NCI-H2107 (cell line): ENCODE measurements around the gene NFIC.
A peak's percentile ranks its signal among the peaks of the same experiment; 100 is the strongest.
"Not testable (repeated sequence)": the region's sequence is repeated elsewhere in the genome, so short reads cannot be mapped to it uniquely, and the experiment has no call there.

ENCODE experiments used
- DNase-seq: peaks from one replicate; lab custom pipeline; 2025; lab: John Stamatoyannopoulos, UW

Gene NFIC

DNA sequence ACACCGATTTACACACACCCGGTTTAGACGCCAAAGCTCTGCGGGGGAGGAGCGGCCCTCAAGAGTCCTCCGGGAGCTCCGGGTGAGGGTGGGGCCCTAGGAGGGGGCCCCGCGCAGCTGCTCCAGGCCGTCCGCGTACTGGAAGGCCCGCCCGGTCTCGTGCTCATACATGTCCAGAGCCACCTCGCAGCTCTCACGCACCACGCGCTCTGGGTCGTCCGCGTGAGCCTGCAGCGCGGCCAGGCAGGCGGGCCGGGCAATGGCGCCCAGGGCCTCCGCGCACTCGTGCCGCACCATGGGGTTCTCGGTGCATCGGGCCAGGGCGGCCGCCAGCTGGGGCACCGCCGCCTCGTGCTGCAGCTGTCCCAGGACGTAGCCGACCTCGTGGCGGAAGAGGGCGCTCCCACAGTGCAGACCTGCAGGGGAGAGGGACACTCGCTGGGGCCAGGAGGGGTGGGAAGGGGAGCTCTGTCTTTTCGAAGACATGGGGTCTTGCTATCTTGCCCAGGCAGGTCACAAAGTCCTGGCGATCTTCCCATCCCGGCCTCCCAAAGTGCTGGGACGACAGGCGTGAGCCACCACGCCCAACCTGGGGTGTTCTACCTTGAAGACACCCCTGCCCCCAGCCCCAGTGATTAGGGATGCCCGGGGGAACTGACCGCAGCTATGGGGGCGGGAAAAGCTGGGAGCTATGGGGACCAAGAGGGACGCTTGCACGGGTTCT is 125.2 kb downstream of the NFIC start:
- no peak for DNase-seq

DNA sequence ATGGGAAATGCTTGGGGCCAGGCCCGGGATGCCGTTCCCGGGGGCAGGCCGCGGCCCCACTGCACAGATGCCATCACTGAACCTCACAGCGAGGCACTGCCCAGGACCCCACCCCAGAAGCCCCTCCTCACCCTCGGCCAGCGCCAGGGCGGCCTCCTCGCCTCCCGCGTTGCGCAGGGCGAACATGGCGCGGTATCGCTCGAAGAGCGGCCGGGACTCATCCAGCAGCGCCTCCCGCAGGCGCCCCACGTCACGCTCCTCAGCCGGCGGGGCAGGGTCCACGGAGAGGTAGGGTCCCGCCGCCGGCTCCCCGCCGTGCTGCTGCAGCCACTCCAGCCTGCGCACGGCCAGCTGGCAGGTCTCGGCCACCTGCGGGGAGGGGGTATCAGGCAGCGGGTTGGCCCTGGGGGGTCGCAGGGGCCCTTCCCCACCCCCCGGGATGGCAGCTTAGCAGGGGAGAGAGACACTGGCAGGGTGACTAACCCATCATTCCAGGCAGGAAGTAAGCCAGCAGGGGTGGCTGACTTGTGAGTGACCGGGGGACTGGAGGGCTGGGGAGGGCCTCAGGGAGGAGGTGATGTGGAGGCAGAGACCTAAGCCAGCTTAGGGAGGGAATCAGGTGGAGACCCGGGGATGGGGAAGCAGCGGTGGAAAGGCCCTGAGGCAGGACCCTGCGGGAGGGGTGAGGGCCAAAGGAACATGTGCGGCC is 125.9 kb downstream of the NFIC start:
- no peak for DNase-seq

DNA sequence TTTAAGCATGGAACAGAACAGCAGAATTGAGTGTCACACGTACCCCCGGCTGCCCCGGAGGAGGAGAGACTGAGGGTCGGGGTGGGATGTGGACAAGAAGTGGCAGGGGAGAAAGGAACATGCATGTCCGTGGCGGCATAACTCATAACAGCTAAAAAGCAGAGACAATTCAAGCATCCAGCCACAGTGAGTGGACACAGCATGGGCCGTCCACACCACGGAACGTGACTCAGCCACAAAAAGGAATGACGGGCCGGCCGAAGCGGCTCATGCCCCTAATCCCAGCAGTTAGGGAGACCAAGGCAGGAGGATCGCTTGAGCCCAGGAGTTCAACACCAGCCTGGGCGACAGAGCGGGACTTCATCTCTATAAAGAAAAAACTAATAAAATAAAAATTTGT is 126.5 kb downstream of the NFIC start:
- no peak for DNase-seq

DNA sequence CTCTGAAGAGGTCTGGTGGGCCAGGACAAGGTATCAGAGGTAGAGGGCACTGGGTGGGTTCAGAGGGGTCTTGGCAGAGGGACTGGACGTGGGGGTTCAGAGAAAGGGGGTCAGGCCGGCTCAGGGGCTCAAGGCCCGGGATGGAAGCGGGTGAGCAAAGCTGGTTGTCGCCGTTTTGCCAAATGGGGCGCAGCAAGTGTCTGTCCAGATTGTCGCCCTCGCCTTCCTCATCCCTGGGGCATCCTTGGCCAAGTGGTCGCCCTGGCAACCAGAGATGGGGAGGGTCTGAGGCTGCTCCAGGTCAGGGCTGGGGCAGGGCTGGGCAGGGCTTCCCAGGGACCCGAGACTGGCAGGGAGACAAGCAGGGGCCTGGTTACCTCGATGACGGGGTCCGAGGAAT is 127.3 kb downstream of the NFIC start:
- DNase-seq, result no peak

DNA sequence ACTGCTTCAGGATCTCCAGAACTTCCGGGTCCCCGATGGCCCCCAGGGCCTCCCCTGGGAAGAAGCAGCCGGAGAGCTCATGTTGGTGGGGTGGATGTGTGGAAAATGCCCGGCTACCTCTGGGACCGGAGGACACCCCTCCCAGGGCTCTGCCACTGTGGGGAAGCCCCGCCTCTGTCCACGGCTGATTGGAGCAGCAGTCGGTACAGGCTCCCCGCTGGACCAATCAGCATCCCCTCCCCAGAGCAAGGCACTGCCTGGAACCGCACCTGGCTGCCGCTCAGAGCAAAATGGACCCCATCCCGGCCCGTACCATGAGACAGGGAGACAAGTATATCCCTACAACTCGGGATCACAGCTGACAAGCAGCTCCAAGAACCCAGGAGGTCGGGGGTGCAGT is 127.7 kb downstream of the NFIC start:
- no peak for DNase-seq

DNA sequence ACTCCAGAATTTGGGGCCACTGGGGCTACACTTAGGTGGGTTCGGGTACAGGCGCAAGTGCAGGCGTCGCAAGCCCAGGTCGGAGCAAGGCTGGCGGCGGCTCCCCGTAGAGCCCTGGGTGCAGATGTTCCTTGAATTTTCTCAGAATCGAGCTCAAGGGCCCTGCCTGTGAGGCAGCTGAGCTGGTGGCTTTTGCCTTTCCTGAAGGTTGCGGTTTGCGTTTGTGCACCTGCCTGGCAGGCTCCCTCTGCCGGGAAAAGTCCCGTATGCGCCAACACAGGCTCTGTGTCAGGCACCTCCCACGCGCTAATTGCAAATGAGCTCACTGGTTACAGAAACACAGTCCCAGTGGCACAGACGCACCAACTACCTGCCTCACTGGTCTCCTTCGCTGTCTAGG is 128.2 kb downstream of the NFIC start:
- DNase-seq, result peak; percentile 87

DNA sequence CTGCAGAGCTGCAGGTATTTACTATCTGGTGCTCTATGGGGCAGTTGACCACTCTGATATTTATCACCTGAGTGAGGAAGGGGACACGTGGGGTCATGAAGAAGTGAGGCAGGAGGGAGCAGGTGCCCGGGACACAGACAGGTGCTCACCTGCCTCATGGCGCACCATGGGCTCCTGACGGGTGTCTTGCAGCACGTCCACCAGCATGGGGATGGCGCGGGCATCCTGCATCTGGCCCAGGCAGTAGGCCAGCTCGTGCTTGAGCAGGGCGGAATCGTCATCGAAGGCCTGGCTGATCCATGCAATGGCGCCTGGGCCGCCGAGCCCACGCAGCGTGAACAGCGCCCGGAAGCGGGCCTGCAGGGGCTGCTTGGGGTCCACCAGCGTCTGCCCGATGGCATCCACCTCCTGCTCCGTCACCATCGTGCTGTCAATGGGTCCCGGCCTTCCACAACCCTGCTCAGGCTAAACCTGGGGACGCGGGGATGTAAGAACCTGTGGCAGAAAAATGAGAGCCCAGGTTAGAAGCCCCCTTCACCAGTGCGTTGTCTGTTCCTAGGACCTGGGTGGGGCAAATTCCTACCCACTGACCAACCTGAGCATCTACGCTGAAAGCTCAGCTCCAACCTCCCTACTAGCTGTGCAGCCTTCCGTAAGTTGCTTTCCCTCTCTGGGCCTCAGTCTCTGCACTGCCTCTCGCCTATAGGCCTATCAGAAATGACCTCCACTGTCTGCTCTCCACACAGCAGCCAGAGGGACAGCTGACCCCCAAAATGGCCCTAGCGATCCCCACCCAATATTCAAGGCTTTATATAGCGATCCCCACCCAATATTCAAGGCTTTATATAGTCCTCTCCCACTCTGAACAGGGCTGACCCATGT is 130.2 kb downstream of the NFIC start:
- no peak for DNase-seq

DNA sequence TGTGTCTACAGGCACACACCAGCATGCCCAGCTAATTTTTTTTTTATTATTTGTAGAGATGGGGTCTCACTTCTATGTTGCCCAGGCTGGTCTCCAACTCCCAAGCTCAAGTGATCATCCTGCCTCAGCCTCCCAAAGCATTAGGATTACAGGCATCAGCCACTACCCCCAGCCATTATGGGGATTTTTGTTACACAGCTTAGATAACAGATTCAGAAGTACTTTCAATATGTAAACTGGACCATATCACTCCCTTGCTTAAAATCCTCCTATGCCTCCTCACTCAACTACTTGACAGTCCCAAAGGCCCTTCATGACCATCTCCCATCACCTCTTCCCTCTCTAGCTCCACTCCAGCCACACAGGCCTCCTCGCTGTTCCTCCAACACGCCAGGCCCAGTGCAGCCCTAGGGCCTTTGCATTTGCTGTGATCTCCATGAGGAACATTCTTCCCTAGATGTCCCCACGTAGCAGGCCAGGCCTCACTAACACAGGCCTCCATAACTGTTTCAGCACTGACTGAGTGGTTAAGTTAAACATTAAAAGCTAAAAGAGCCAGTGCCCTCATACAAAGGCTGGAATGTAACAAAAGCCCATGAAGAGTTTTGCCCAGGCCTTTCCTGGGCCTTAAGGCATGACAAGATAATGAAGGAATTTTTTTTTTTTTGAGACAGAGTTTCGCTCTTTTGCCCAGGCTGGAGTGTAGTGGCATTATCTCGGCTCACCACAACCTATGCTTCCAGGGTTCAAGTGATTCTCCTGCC is 131.6 kb downstream of the NFIC start:
- no peak for DNase-seq

DNA sequence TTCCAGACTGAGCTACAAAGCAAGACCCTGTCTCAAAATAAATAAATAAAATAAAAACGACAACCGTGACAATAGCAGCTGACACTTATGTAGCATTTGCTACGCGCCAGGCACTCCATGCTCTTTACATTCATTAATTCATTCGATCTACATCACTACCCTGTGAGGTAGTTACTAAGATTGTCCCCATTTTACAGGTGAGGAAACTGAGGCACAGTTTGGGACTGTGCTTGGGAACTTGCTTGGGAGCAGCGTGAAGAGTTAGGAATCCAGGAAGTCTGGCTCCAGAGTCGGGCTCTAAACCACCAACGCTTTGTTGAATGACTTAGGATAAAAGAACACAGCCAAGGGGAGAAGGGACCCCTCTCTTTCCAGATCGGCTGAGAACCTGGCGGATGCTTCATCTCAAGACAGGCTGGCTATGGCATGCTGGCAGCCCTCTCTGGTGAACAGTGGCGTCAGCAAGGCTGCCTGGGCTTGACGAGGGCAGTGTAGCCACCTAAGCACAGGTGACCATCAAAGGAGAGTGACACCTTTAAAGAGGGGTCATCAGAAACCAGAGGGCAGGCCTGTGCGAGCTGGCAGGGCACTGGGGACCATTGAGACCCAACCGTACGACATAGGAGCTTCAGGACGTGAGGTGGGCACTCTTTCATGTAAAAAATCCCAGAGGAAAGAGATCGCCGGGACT is 133.5 kb downstream of the NFIC start:
- no peak for DNase-seq

DNA sequence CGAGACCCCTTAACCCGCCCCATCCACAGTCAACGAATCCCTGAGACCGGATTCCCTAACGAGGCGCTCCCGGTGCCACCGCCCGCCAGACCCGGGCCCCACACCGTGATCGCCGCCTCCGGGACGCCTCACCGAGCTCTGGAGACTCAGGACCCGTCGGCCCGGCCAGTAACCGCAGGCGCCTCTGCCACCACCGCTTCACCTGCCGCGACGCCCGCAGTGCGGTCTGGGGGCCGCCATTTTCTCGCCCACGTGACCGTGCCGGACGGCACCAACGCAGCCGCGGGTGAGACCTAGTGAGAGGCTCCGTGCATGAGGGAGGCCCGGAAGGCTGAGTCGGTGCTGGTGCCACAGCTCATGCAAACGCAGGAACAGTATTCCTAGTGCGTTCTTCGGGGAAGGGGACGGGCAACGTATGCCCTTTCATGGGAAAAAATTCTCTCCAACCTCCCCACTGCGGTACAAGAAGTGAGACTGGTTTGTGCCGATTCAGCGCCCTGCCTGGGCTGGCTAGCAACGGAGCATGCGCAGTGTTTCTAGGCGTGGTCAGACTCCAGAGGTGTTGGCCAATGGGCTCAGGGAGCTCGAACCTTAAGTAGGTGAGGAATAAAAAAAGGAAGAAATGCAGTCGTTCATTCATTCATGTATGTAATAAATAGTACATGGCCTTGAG is 134.2 kb downstream of the NFIC start, which contains the start of gene DOHH:
Gene DOHH (minus strand): TSS at position 246 of the 673 bp plus-strand sequence. CDS start 3,860 bp downstream, outside the sequence.
- DNase-seq, result peak; percentile 92

DNA sequence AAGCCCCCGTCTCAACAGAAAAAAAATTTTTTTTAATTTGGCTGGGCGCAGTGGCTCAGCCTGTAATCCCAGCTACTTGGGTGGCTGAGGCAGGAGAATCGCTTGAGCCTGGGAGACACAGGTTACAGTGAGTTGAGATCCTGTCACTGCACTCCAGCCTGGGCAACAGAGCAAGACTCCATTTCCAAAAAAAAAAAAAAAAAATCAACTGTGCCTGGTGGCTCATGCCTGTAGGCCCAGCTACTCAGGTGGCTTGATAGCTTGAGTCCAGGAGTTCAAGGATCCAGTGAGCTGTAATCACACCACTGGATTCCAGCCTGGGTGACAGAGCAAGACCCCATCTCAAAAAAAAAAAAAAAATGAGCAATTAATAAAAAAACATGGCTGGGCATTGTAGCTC is 135.4 kb downstream of the NFIC start:
- DNase-seq, result no peak

DNA sequence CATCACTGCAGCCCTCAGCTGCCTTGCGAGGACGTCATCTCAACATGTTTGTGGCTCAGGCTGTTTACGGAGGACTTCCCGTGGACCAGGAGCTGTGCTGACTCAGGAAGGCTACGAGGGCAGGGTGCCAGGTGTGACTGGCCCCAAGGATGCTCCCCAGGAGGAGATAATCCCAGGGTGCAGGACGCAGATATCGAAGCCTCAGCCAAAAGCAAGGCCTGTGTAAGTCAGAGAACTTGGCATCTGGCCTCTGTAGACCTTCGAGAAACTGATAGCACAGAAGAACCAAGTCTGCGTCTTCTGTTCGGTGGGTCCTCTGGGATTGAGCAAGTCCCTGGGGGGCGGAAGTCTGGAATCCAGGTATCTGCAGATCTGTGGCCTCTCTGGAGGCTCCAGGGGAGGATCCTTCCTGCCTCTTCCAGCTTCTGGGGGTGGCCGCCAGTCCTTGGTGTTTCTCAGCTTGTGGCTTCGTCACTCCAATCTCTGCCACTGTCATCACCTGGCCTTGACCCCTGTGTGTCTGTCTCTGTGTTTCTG is 136.7 kb downstream of the NFIC start:
- DNase-seq, result no peak

DNA sequence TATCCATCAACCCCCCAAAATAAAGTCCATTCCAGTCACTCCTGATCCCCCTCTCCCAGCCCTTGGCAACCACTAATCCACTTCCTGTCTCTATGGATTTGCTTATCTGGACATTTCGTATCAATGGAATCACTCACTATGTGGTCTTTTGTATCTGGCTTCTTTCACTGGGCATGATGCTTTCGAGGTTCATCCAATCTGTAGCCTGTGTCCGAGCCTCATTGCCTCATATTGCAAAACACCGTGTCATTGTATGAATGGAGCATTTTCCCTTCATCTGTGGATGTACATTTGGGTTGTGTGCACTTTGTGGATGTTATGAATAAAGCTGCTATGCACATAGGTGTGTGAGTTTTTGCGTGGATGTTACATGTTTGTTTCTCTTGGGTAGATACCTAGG is 138.4 kb downstream of the NFIC start:
- no peak for DNase-seq

DNA sequence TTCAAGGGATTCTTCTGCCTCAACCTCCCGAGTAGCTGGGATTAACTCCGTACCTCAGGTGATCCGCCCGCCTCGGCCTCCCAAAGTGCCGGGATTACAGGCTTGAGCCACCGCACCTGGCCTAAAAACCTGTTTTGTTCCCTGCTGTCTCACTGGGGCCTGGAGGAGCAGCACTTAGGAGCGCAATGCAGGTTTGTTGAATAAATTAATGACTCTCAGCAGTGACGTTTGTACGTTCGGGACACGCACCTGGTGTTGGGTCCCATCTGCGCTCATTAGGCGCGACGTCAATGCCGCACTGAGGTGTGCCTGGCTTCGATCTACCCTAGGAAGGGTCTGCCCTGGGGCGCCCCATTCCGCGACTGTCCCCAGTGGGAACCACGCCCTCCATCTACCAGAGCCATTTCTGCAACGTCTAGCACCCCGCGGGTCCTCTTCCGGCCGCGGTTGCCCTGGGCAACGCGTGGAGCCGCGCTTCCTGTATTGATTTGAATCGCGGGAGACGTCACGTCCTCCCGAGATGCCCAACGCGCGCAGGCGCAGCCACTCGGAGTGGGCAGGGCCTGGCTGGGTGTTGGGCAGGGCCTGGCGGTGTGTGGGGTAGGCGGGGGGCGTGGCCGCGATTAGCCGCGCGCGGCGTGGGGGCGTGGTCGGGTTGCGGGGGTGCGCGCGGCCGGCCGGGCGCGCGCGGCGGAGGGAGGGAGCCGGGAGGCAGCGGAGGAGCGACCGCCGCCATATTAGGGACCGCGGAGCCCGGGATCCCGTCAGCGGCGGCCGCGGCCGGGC is 139.4 kb downstream of the NFIC start, which contains the start of gene FZR1:
Gene FZR1 (plus strand): TSS at position 714 of the 786 bp plus-strand sequence. CDS start 16,679 bp downstream, outside the sequence.
- DNase-seq, result peak; percentile 95

DNA sequence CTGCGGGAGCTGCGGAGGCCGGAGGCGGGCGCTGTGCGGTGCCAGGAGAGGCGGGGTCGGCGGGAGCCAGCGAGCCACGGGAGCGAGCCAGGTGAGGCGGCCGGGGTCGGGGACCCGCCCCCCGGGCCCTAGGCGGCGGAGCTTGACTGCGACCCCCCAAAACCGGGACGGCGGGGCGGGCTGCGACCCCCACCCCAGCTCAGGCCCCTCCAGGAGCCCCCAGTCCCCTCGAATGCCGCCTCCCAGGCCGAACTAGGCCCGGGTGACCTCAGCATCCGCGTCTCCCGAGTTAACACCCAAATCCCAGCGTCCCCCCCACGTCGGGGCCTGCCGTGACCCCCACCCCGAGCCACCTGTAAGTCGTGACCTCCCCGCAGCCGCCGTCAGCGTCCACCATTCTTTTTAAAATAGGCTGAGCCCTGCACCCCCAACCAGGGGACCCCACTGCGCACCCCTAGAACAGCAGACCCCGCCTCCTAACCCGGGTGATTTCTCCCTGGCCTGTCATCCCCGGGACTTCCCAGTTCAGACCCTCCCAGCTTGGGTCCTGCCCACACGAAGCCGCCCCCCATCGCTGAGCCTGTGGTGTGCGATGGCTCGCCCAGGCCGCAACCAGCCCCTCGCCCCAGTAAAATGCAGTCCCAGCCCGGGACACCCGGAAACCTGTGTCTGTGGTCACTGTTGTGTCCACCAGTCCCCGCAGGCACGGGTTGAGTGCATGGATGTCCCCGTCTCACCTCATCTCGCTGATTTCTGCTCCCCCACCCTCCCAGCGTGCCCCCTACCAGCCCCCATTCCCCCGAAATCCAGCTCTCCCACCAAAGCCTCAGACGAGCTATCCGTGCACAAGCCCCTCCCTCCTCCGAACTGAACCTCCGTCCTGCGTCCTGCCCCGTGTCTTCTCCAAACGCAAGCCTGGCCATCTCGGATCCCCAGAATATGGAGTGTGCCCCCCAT is 140.3 kb downstream of the NFIC start:
- no peak for DNase-seq

DNA sequence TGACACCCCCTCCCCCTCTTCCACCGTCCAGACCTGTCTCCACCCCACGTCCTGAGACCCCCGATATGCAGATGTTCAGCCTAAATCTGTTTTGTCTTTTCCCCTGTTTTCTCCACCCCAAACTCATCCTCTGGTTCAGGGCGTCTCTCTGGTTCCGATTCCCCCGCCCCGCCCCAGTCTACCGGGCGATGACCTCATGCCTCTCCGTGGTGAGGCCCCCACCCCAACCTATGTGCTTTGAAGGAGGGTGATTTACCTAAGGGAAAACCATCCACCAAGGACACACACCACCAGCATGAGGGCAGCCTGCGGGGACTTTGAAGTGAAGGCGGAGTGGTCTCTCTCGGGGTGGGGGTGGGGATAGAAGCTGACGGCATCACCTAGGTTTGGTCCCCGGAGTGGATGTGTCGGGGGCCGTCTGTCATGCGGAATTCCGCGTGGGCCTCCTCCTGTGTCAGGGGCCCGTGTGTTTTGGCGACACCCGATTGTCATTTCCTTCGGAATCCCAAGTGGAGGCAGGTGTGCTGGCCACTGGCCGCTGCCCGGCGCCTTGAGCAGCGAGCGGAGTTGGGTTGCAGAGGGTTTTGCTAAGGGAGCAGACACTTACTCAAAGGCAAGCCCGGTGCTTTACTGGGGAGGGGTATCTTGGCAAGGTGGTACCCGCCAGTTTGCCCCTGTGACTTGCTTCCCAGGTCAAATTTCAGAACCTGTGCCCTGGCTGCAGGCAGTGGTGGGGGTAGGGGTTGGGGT is 141.2 kb downstream of the NFIC start:
- no peak for DNase-seq

DNA sequence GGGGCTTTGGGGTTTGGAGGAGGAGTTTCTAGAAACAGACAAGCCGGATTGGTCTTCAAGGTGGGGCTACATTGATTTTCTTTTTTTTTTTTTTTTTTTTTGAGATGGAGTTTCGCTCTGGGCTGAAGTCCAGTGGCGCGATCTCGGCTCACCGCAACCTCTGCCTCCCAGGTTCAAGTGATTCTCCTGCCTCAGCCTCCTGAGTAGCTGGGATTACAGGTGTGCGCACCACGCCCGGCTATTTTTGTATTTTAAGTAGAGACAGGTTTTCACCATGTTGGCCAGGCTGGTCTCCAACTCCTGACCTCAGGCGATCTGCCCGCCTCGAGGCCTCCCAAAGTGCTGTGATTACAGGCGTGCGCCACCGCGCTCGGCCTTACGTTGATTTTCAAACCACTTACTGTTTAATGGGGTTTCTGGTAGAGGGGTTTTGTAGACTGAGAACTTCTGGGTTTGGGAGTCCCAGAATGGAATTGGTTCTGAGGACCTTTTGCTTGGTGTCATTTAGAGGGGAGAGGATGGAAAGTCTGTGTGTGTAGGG is 141.8 kb downstream of the NFIC start:
- not testable (repeated sequence) for DNase-seq
